PC-9 (cell line): ENCODE measurements around the gene ZNF638. TPM values are rescaled to one million over a fixed set of nuclear protein-coding genes. Genes with fewer than 3 reads are reported as not detected.

Source experiments
- Bru-seq: library from RNA; stranded (reverse); fragments of 400-500 nt; gene quantifications from one replicate; lab custom pipeline; 2021; lab: Mats Ljungman, UMichigan
- BruChase-seq, 2 experiments: library from RNA; stranded (reverse); fragments of 400-500 nt; gene quantifications; one replicate each; lab custom pipeline; 2021; lab: Mats Ljungman, UMichigan
- BruUV-seq: library from RNA; stranded (reverse); fragments of 400-500 nt; replicated peaks from 2 replicates; lab custom pipeline; 2021; lab: Mats Ljungman, UMichigan
- CTCF ChIA-PET: fragments of 300-600 bp; sonication (Branson Sonifier 250); formaldehyde crosslinking; loops from one replicate; lab custom pipeline; 2022; ENCODE audit warnings: antibody characterized with exemption; lab: Charles Lee
- POLR2A ChIA-PET: fragments of 300-600 bp; sonication (Branson Sonifier 250); formaldehyde crosslinking; loops from one replicate; lab custom pipeline; 2022; ENCODE audit warnings: antibody characterized with exemption; ENCODE audit not compliant: unreplicated experiment; lab: Charles Lee
- DNase-seq, 2 experiments: peaks; one replicate each; pipeline versions ENCODE4 v3.0.0 to v3.0.0-alpha.2; 2015 to 2022; ENCODE audit warnings: mixed read lengths in 1 of 2
- H2AFZ ChIP-seq: fragments of 200-600 bp; sonication (generic); 2 replicates; pipeline ENCODE4 v1.8.1; 2017; ENCODE audit warnings: antibody characterized with exemption
- H3F3A ChIP-seq: fragments of 200-600 bp; sonication (generic); 2 replicates; pipeline ENCODE4 v1.8.1; 2017; ENCODE audit warnings: antibody characterized with exemption, mild to moderate bottlenecking, low read depth; ENCODE audit not compliant: insufficient read depth
- H3K27ac ChIP-seq: fragments of 200-600 bp; sonication (generic); 2 replicates; pipeline ENCODE4 v1.6.1; 2016; ENCODE audit warnings: mixed run types
- H3K27me3 ChIP-seq: fragments of 200-600 bp; sonication (generic); 2 replicates; pipeline ENCODE4 v1.6.1; 2016; ENCODE audit warnings: low read depth, mixed run types; ENCODE audit not compliant: insufficient read depth
- H3K36me3 ChIP-seq: fragments of 200-600 bp; sonication (generic); 2 replicates; pipeline ENCODE4 v1.6.1; 2016; ENCODE audit warnings: low read depth, mixed run types
- H3K4me1 ChIP-seq: fragments of 200-600 bp; sonication (generic); replicated peaks from 2 replicates; pipeline ENCODE4 v1.6.1; 2016; ENCODE audit warnings: mixed run types; ENCODE audit not compliant: insufficient read depth
- H3K4me2 ChIP-seq: fragments of 200-600 bp; sonication (generic); 2 replicates; pipeline ENCODE4 v1.6.1; 2017; ENCODE audit warnings: mixed run types
- H3K4me3 ChIP-seq: fragments of 200-600 bp; sonication (generic); 2 replicates; pipeline ENCODE4 v1.6.1; 2016; ENCODE audit warnings: mixed run types
- H3K79me2 ChIP-seq: fragments of 200-600 bp; sonication (generic); 2 replicates; pipeline ENCODE4 v1.6.1; 2017; ENCODE audit warnings: low read depth, mixed run types
- H3K9me2 ChIP-seq: fragments of 200-600 bp; sonication (generic); 2 replicates; pipeline ENCODE4 v1.8.1; 2017; ENCODE audit warnings: mild to moderate bottlenecking; ENCODE audit not compliant: insufficient read depth
- H3K9me3 ChIP-seq: fragments of 200-600 bp; sonication (generic); 2 replicates; pipeline ENCODE4 v1.8.1; 2016; ENCODE audit warnings: low read depth; ENCODE audit not compliant: insufficient read depth
- H4K20me1 ChIP-seq: fragments of 200-600 bp; sonication (generic); 2 replicates; pipeline ENCODE4 v1.8.1; 2017; ENCODE audit not compliant: insufficient read depth
- CTCF ChIP-seq: fragments of 200-600 bp; sonication (generic); conservative IDR thresholded peaks from 2 replicates; pipeline ENCODE4 v1.6.1; 2017; ENCODE audit warnings: mixed run types, antibody characterized with exemption, mild to moderate bottlenecking, moderate library complexity
- EZH2 ChIP-seq: fragments of 200-600 bp; sonication (generic); IDR thresholded peaks from 2 replicates; pipeline ENCODE4 v1.8.0; 2017; ENCODE audit warnings: antibody characterized with exemption, low read depth
- intact Hi-C: fragments of 100-400 bp; cut with micrococcal nuclease; formaldehyde crosslinking; loops from one replicate; pipeline ENCODE4 v1.10.0; 2022; ENCODE audit not compliant: unreplicated experiment
- long read RNA-seq: library from polyadenylated mRNA; stranded (forward); transcript quantifications from one replicate; pipeline ENCODE4 v2.0.0, GENCODE V29; 2022
- total RNA-seq: library from RNA; stranded (reverse); gene quantifications from 2 replicates; pipeline ENCODE4 v1.2.3, GENCODE V29; 2021

The ZNF638 gene
- 109 and 122 TPM in 2 replicates for total RNA-seq
- Bru-seq, nascent RNA = percentile 87 among the genes with signal in this experiment
- BruChase-seq, experiment 1, labeled RNA remaining after a 2-hour chase = percentile 96 among the genes with signal in this experiment
- percentile 84 among the genes with signal in this experiment for BruChase-seq, experiment 2, labeled RNA remaining after a 6-hour chase
- long read RNA-seq, full-length matches to known transcripts = 8 of 54 reads
- long read RNA-seq, partial matches to known transcripts = 12 of 54 reads
- long read RNA-seq, other reads (novel, unspliced or antisense) = 34 of 54 reads

- Histone ChIP-seq H3K27me3 (no peaks in the 10 kb centered on the region), H3K79me2 (peaks cover 53% of the 10 kb centered on the region), H3F3A (peaks cover 3% of the 10 kb centered on the region; the same call in 1 of the 2 replicates), H3K9me3 (no peaks in the 10 kb centered on the region), H3K9me2 (no peaks in the 10 kb centered on the region), H3K4me2 (peak within 1 kb of the TSS; percentile 92), H3K4me3 (peak within 1 kb of the TSS; percentile 66), H3K36me3 (peaks cover 19% of the 10 kb centered on the region; the same call in 1 of the 2 replicates), H4K20me1 (peaks cover 24% of the 10 kb centered on the region), H3K27ac (peak within 1 kb of the TSS; percentile 56), H3K4me1 (peaks cover 37% of the 10 kb centered on the region), H2AFZ (peak within 1 kb of the TSS; percentile 89)
- ChIA-PET POLR2A (interaction anchor here (0.6 to 0.8 kb wide), 6 partner anchors 10 to 196 kb away, joined by 3 to 13 read pairs (median 3); partner anchors contain the start of gene PAIP2B), CTCF (interaction anchor here (0.6 to 1.2 kb wide), 12 partner anchors 19 to 1909 kb away, joined by 3 to 21 read pairs (median 9); partner anchors contain the start of genes NAGK and PAIP2B)
- TF ChIP-seq EZH2 = no peak
- TF ChIP-seq CTCF = peak; percentile 75
- peak; percentile 85 to 90 for DNase-seq
- intact Hi-C loops = loop anchor here (10.0 kb wide), 1 partner anchor 107 kb away; the partner anchor contains the start of gene PAIP2B
- BruUV-seq = no TSS peak
Observed at GRCh38 chr2:71331581-71332434, at the start of gene ZNF638. Gene ZNF638 (plus strand): TSS chr2:71331782. CDS start chr2:71348955, 17,173 bp downstream.

GRCh38 chr2:71281950-71282349 lies 49.6 kb upstream of the ZNF638 start:
- no peak overlapping the region for H3K4me3 ChIP-seq
- H3K9me3 ChIP-seq = no peaks in the 10 kb centered on the region
- no peak overlapping the region for H3K4me2 ChIP-seq
- H3K36me3 ChIP-seq = no peaks in the 10 kb centered on the region
- peaks cover 4% of the 10 kb centered on the region; the same call in 1 of the 2 replicates for H3F3A ChIP-seq
- ChIA-PET CTCF (no interaction called here), POLR2A (no interaction called here)
- H3K27ac ChIP-seq = no peak overlapping the region
- no peak for TF ChIP-seq CTCF
- no peak for TF ChIP-seq EZH2
- no peaks in the 10 kb centered on the region for H4K20me1 ChIP-seq
- H3K79me2 ChIP-seq = 0 out of 2 replicates have a peak, but pooled peaks cover 5% of the 10 kb centered on the region
- DNase-seq = no peak
- H3K27me3 ChIP-seq = no peaks in the 10 kb centered on the region
- no peak overlapping the region for H2AFZ ChIP-seq
- intact Hi-C loops = no loop called here
- no peaks in the 10 kb centered on the region for H3K9me2 ChIP-seq
- BruUV-seq = no TSS peak
- peaks cover 15% of the 10 kb centered on the region for H3K4me1 ChIP-seq

GRCh38 chr2:71282493-71282892 lies 49.1 kb upstream of the ZNF638 start:
- CTCF ChIA-PET = no interaction called here
- Histone ChIP-seq H3K9me3 (no peaks in the 10 kb centered on the region), H2AFZ (no peak overlapping the region), H3K4me2 (no peak overlapping the region), H3K4me1 (peaks cover 15% of the 10 kb centered on the region), H4K20me1 (no peaks in the 10 kb centered on the region), H3F3A (peaks cover 4% of the 10 kb centered on the region; the same call in 1 of the 2 replicates), H3K9me2 (no peaks in the 10 kb centered on the region), H3K36me3 (no peaks in the 10 kb centered on the region), H3K27me3 (no peaks in the 10 kb centered on the region), H3K79me2 (0 out of 2 replicates have a peak, but pooled peaks cover 5% of the 10 kb centered on the region), H3K27ac (no peak overlapping the region), H3K4me3 (no peak overlapping the region)
- no peak for DNase-seq
- intact Hi-C loops = no loop called here
- BruUV-seq = no TSS peak
- POLR2A ChIA-PET = no interaction called here
- no peak for TF ChIP-seq EZH2
- TF ChIP-seq CTCF = no peak; the same call in 1 of the 2 replicates
